ENCODE measurements around the gene MED14.

The MED14 gene

GRCh38 chrX:40729598-40730584, 5.5 kb downstream of the MED14 start:
- no CpG with 5 or more reads among the region's 4 CpGs for WGBS, 2 donors (ENCODE audit: extremely low coverage in 2 of 2, insufficient read length in 2 of 2, insufficient replicate concordance in 1 of 2)
- Histone ChIP-seq H3K14ac (ENCODE audit: low read length) (no peak overlapping the region), H2AFZ (ENCODE audit: low read length) (no peak overlapping the region), H3K4ac (ENCODE audit: low read length) (no peak overlapping the region), H3K36me3 (replicated peaks in 1 of 2; ENCODE audit: control insufficient read depth in 2 of 2, insufficient read depth in 2 of 2, low read length in 2 of 2) (peaks cover 0 to 28% of the 10 kb centered on the region in 2 donors), H3K4me3 (ENCODE audit: low read length in 2 of 2) (no peak overlapping the region), H2BK5ac (ENCODE audit: low read length) (no peak overlapping the region), H3K4me1 (ENCODE audit: control insufficient read depth in 2 of 2, insufficient read depth in 1 of 2, low read depth in 1 of 2, low read length in 2 of 2) (peaks cover 5 to 8% of the 10 kb centered on the region in 2 donors), H4K8ac (ENCODE audit: low read depth, low read length) (no peak overlapping the region), H2AK5ac (ENCODE audit: low read depth, low read length) (no peak overlapping the region), H2BK15ac (ENCODE audit: low read length) (no peak overlapping the region), H4K91ac (ENCODE audit: low read depth, low read length, poor library complexity) (no peak overlapping the region), H2BK12ac (ENCODE audit: low read length) (no peak overlapping the region), H3K9ac (ENCODE audit: low read depth, low read length, poor library complexity) (no peak overlapping the region), H3K27ac (replicated peaks; ENCODE audit: low read length) (no peak overlapping the region), H3K27me3 (ENCODE audit: control insufficient read depth in 3 of 3, insufficient read depth in 3 of 3, low read depth in 1 of 3, low read length in 3 of 3) (no peaks in the 10 kb centered on the region), H3K4me2 (ENCODE audit: insufficient read depth, low read length, poor library complexity, severe bottlenecking) (no peak overlapping the region), H3K23ac (ENCODE audit: low read depth, low read length, poor library complexity) (no peak overlapping the region), H3K9me3 (replicated peaks in 1 of 2; ENCODE audit: control insufficient read depth in 2 of 2, insufficient read depth in 1 of 2, low read depth in 1 of 2, low read length in 2 of 2) (no peaks in the 10 kb centered on the region), H2BK120ac (ENCODE audit: low read depth, low read length) (no peak overlapping the region), H3K79me1 (ENCODE audit: low read depth, low read length) (no peaks in the 10 kb centered on the region), H3K18ac (ENCODE audit: low read length) (no peak overlapping the region)
- no peak for DNase-seq (ENCODE audit: low spot score)

GRCh38 chrX:40727581-40728252, 7.6 kb downstream of the MED14 start:
- H2BK120ac ChIP-seq (ENCODE audit: low read depth, low read length), result no peak overlapping the region
- H3K9me3 ChIP-seq (replicated peaks in 1 of 2; ENCODE audit: control insufficient read depth in 2 of 2, insufficient read depth in 1 of 2, low read depth in 1 of 2, low read length in 2 of 2), result no peaks in the 10 kb centered on the region
- DNase-seq (ENCODE audit: low spot score), result no peak
- H3K23ac ChIP-seq (ENCODE audit: low read depth, low read length, poor library complexity), result no peak overlapping the region
- H2BK15ac ChIP-seq (ENCODE audit: low read length), result no peak overlapping the region
- no peak overlapping the region for H2AFZ ChIP-seq (ENCODE audit: low read length)
- no peak overlapping the region for H3K4ac ChIP-seq (ENCODE audit: low read length)
- no peak overlapping the region for H4K91ac ChIP-seq (ENCODE audit: low read depth, low read length, poor library complexity)
- H3K27ac ChIP-seq (replicated peaks; ENCODE audit: low read length), result no peak overlapping the region
- peaks cover 0 to 41% of the 10 kb centered on the region in 2 donors for H3K36me3 ChIP-seq (replicated peaks in 1 of 2; ENCODE audit: control insufficient read depth in 2 of 2, insufficient read depth in 2 of 2, low read length in 2 of 2)
- H2BK12ac ChIP-seq (ENCODE audit: low read length), result no peak overlapping the region
- no peak overlapping the region for H3K4me2 ChIP-seq (ENCODE audit: insufficient read depth, low read length, poor library complexity, severe bottlenecking)
- no peak overlapping the region for H3K18ac ChIP-seq (ENCODE audit: low read length)
- no CpG with 5 or more reads among the region's 6 CpGs for WGBS, 2 donors (ENCODE audit: extremely low coverage in 2 of 2, insufficient read length in 2 of 2, insufficient replicate concordance in 1 of 2)
- no peak overlapping the region for H2AK5ac ChIP-seq (ENCODE audit: low read depth, low read length)
- no peak overlapping the region for H3K4me3 ChIP-seq (ENCODE audit: low read length in 2 of 2)
- peaks cover 0 to 7% of the 10 kb centered on the region in 2 donors for H3K4me1 ChIP-seq (ENCODE audit: control insufficient read depth in 2 of 2, insufficient read depth in 1 of 2, low read depth in 1 of 2, low read length in 2 of 2)
- H3K9ac ChIP-seq (ENCODE audit: low read depth, low read length, poor library complexity), result no peak overlapping the region
- no peak overlapping the region for H4K8ac ChIP-seq (ENCODE audit: low read depth, low read length)
- H3K14ac ChIP-seq (ENCODE audit: low read length), result no peak overlapping the region
- no peaks in the 10 kb centered on the region for H3K79me1 ChIP-seq (ENCODE audit: low read depth, low read length)
- no peaks in the 10 kb centered on the region for H3K27me3 ChIP-seq (ENCODE audit: control insufficient read depth in 3 of 3, insufficient read depth in 3 of 3, low read depth in 1 of 3, low read length in 3 of 3)
- no peak overlapping the region for H2BK5ac ChIP-seq (ENCODE audit: low read length)

- Histone ChIP-seq H3K4me1 (ENCODE audit: control insufficient read depth in 2 of 2, insufficient read depth in 1 of 2, low read depth in 1 of 2, low read length in 2 of 2) (peaks cover 0 to 7% of the 10 kb centered on the region in 2 donors), H2AFZ (ENCODE audit: low read length) (no peak overlapping the region), H3K79me1 (ENCODE audit: low read depth, low read length) (no peaks in the 10 kb centered on the region), H3K36me3 (replicated peaks in 1 of 2; ENCODE audit: control insufficient read depth in 2 of 2, insufficient read depth in 2 of 2, low read length in 2 of 2) (peaks cover 0 to 46% of the 10 kb centered on the region in 2 donors), H2BK120ac (ENCODE audit: low read depth, low read length) (no peak overlapping the region), H3K4me3 (ENCODE audit: low read length in 2 of 2) (no peak overlapping the region), H3K9me3 (replicated peaks in 1 of 2; ENCODE audit: control insufficient read depth in 2 of 2, insufficient read depth in 1 of 2, low read depth in 1 of 2, low read length in 2 of 2) (no peaks in the 10 kb centered on the region), H3K9ac (ENCODE audit: low read depth, low read length, poor library complexity) (no peak overlapping the region), H3K23ac (ENCODE audit: low read depth, low read length, poor library complexity) (no peak overlapping the region), H2BK15ac (ENCODE audit: low read length) (no peak overlapping the region), H3K27ac (replicated peaks; ENCODE audit: low read length) (no peak overlapping the region), H3K4ac (ENCODE audit: low read length) (no peak overlapping the region), H3K4me2 (ENCODE audit: insufficient read depth, low read length, poor library complexity, severe bottlenecking) (no peak overlapping the region), H4K8ac (ENCODE audit: low read depth, low read length) (no peak overlapping the region), H2BK5ac (ENCODE audit: low read length) (no peak overlapping the region), H2BK12ac (ENCODE audit: low read length) (no peak overlapping the region), H3K14ac (ENCODE audit: low read length) (no peak overlapping the region), H3K18ac (ENCODE audit: low read length) (no peak overlapping the region), H2AK5ac (ENCODE audit: low read depth, low read length) (no peak overlapping the region), H4K91ac (ENCODE audit: low read depth, low read length, poor library complexity) (no peak overlapping the region), H3K27me3 (ENCODE audit: control insufficient read depth in 3 of 3, insufficient read depth in 3 of 3, low read depth in 1 of 3, low read length in 3 of 3) (no peaks in the 10 kb centered on the region)
- DNase-seq (ENCODE audit: low spot score), result no peak
These were observed 8.2 kb downstream of the MED14 start for GRCh38 chrX:40727093-40727492.

- H2AK5ac ChIP-seq (ENCODE audit: low read depth, low read length), result no peak overlapping the region
- no peak overlapping the region for H2BK120ac ChIP-seq (ENCODE audit: low read depth, low read length)
- H2BK12ac ChIP-seq (ENCODE audit: low read length), result no peak overlapping the region
- H3K9me3 ChIP-seq (replicated peaks in 1 of 2; ENCODE audit: control insufficient read depth in 2 of 2, insufficient read depth in 1 of 2, low read depth in 1 of 2, low read length in 2 of 2), result no peaks in the 10 kb centered on the region
- no peak overlapping the region for H4K91ac ChIP-seq (ENCODE audit: low read depth, low read length, poor library complexity)
- WGBS, 2 donors (ENCODE audit: extremely low coverage in 2 of 2, insufficient read length in 2 of 2, insufficient replicate concordance in 1 of 2), result no CpG with 5 or more reads among the region's 1 CpG
- H3K36me3 ChIP-seq (replicated peaks in 1 of 2; ENCODE audit: control insufficient read depth in 2 of 2, insufficient read depth in 2 of 2, low read length in 2 of 2), result peaks cover 2 to 63% of the 10 kb centered on the region in 2 donors
- H3K23ac ChIP-seq (ENCODE audit: low read depth, low read length, poor library complexity), result no peak overlapping the region
- H3K79me1 ChIP-seq (ENCODE audit: low read depth, low read length), result no peaks in the 10 kb centered on the region
- no peak overlapping the region for H2AFZ ChIP-seq (ENCODE audit: low read length)
- H3K18ac ChIP-seq (ENCODE audit: low read length), result no peak overlapping the region
- no peak overlapping the region for H3K14ac ChIP-seq (ENCODE audit: low read length)
- H3K9ac ChIP-seq (ENCODE audit: low read depth, low read length, poor library complexity), result no peak overlapping the region
- H2BK5ac ChIP-seq (ENCODE audit: low read length), result no peak overlapping the region
- no peak overlapping the region for H3K4me3 ChIP-seq (ENCODE audit: low read length in 2 of 2)
- H3K27ac ChIP-seq (replicated peaks; ENCODE audit: low read length), result no peak overlapping the region
- no peak for DNase-seq (ENCODE audit: low spot score)
- no peaks in the 10 kb centered on the region for H3K4me1 ChIP-seq (ENCODE audit: control insufficient read depth in 2 of 2, insufficient read depth in 1 of 2, low read depth in 1 of 2, low read length in 2 of 2)
- no peak overlapping the region for H4K8ac ChIP-seq (ENCODE audit: low read depth, low read length)
- H3K27me3 ChIP-seq (ENCODE audit: control insufficient read depth in 3 of 3, insufficient read depth in 3 of 3, low read depth in 1 of 3, low read length in 3 of 3), result no peaks in the 10 kb centered on the region
- H3K4me2 ChIP-seq (ENCODE audit: insufficient read depth, low read length, poor library complexity, severe bottlenecking), result no peak overlapping the region
- H3K4ac ChIP-seq (ENCODE audit: low read length), result no peak overlapping the region
- H2BK15ac ChIP-seq (ENCODE audit: low read length), result no peak overlapping the region
These were observed 12.4 kb downstream of the MED14 start for GRCh38 chrX:40722930-40723329.
